Measurements from ENCODE around the gene MRM3. TPM values are rescaled to one million over a fixed set of nuclear protein-coding genes. Genes with fewer than 3 reads are reported as not detected.

The MRM3 gene
- total RNA-seq, 1 donor from 2014 or later: 12.3 TPM

- DNase-seq (peak; percentile 37), ATAC-seq (no peak)
- no peak overlapping the region for H3K4me3 ChIP-seq
- peaks cover 14% of the 10 kb centered on the region for H3K4me1 ChIP-seq
- TF ChIP-seq CTCF (IDR thresholded peaks at IDR 0.05): no peak
- no peaks in the 10 kb centered on the region for H3K9me3 ChIP-seq
- no peak overlapping the region for H3K27ac ChIP-seq
- intact Hi-C loops (cut with DNase I): no loop called here
- peaks cover 48% of the 10 kb centered on the region for H3K36me3 ChIP-seq
- no peaks in the 10 kb centered on the region for H3K27me3 ChIP-seq (ENCODE audit: low read depth)
Observed at GRCh38 chr17:791829-792228, 9.7 kb downstream of the MRM3 start.

DNA sequence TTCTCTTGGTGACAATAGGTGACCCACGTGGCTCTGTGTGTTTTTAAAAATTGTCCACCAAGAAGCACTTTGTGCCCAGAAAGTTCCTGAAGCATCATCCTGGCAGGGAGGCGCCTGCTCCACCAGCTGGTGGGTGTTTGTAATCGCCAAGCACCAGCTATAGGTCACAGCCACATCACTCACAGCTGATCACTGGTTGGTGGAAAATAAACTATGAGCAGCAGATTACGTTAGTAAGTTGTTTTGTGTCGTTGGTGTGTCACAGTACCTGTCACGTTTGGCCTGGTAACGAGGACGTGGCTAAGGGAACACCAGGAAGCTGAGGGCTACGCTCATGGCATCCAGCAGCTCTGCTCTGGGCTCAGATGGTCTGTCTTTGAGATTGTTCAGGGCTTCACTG lies 10.1 kb downstream of the MRM3 start:
- intact Hi-C loops (cut with DNase I): no loop called here
- DNase-seq (peak; percentile 11), ATAC-seq (no peak)
- peaks cover 45% of the 10 kb centered on the region for H3K36me3 ChIP-seq
- no peak overlapping the region for H3K27ac ChIP-seq
- TF ChIP-seq CTCF (IDR thresholded peaks at IDR 0.05): no peak
- peaks cover 14% of the 10 kb centered on the region for H3K4me1 ChIP-seq
- no peaks in the 10 kb centered on the region for H3K9me3 ChIP-seq
- no peak overlapping the region for H3K4me3 ChIP-seq
- no peaks in the 10 kb centered on the region for H3K27me3 ChIP-seq (ENCODE audit: low read depth)

DNA sequence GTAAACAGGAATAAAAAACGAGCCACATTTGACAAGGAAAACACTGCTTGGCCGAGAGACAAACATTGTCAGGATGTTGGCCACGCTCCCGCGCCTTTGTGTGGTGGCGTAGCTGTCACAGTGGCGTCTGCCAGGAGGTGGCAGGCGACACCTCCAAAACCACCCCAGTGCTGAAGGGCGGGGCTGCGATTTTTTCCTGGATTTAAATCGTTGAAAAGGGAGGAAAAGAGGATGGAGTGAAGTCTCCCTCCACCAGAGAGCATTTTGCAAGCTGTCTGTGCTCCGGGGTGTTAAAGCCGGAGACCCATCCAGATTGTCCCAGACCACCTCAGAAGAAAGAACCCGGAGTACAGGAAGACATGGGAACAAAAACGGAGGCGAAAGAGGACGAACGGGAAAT lies 12.7 kb downstream of the MRM3 start:
- intact Hi-C loops (cut with DNase I): no loop called here
- Histone ChIP-seq H3K27me3 (ENCODE audit: low read depth) (no peaks in the 10 kb centered on the region), H3K36me3 (peaks cover 20% of the 10 kb centered on the region), H3K4me3 (peak overlapping the region; percentile 29), H3K27ac (peak overlapping the region; percentile 58), H3K4me1 (peaks cover 14% of the 10 kb centered on the region), H3K9me3 (no peaks in the 10 kb centered on the region)
- peak; percentile 81 for DNase-seq
- TF ChIP-seq CTCF (IDR thresholded peaks at IDR 0.05): peak; percentile 81
- ATAC-seq: peak; percentile 73 to 75

GRCh38 chr17:795276-795675 lies 13.1 kb downstream of the MRM3 start:
- Histone ChIP-seq H3K4me3 (peak overlapping the region; percentile 29), H3K27ac (peak overlapping the region; percentile 58), H3K4me1 (peaks cover 14% of the 10 kb centered on the region), H3K9me3 (no peaks in the 10 kb centered on the region), H3K27me3 (ENCODE audit: low read depth) (no peaks in the 10 kb centered on the region), H3K36me3 (peaks cover 20% of the 10 kb centered on the region)
- intact Hi-C loops (cut with DNase I): no loop called here
- ATAC-seq (no peak), DNase-seq (peak; percentile 27)
- TF ChIP-seq CTCF (IDR thresholded peaks at IDR 0.05): no peak

DNA sequence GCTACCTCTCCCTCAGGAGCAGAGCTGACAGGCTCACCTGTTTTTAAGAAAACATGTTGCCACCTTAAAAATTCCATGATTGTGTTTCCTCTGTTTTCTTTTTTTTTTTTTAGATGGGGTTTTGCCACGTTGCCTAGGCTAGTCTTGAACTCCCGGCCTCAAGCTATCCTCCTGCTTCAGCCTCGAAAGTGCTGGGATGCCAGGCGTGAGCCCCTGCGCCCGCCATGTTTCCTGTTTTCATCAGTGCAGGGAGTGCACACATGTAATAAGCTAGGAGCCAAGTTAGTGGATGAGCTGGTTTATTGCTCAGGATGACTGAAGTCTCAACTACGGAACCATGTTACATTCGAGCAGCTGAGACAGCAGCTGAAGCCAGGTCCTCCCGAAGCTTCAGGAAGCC lies 13.6 kb downstream of the MRM3 start:
- no peak for ATAC-seq
- Histone ChIP-seq H3K9me3 (no peaks in the 10 kb centered on the region), H3K4me1 (peaks cover 14% of the 10 kb centered on the region), H3K27me3 (ENCODE audit: low read depth) (no peaks in the 10 kb centered on the region), H3K27ac (no peak overlapping the region), H3K36me3 (peaks cover 23% of the 10 kb centered on the region), H3K4me3 (no peak overlapping the region)
- intact Hi-C loops (cut with DNase I): no loop called here
- DNase-seq: no peak
- no peak for TF ChIP-seq CTCF (IDR thresholded peaks at IDR 0.05)

DNA sequence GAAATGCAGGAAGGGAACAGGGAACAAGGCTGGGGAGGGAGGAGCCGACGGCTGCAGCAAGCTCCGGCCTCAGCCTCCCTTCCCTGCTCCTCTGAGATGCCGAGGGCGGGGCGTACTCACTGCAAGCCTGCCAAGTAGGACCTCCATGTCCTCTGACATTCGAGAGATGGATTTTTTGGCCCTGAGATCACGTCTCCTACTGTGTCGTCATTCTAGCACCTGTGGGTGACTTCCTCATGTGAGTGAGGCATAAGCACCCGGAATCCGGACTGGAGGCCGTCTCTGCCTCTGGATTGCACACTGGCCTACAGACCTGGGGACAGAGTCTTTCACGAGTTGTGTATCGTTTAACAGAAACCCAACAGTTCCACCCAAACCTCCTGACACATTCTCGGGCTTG lies 14.5 kb downstream of the MRM3 start:
- ATAC-seq (peak in 1 of 2 donors; percentile 31), DNase-seq (no peak)
- Histone ChIP-seq H3K36me3 (peaks cover 19% of the 10 kb centered on the region), H3K9me3 (no peaks in the 10 kb centered on the region), H3K27me3 (ENCODE audit: low read depth) (no peaks in the 10 kb centered on the region), H3K27ac (no peak overlapping the region), H3K4me3 (no peak overlapping the region), H3K4me1 (peaks cover 14% of the 10 kb centered on the region)
- intact Hi-C loops (cut with DNase I): no loop called here
- TF ChIP-seq CTCF (IDR thresholded peaks at IDR 0.05): no peak
